Fibroblast of lung (primary cell): ENCODE measurements around the gene TTC32. TPM values are rescaled to one million over a fixed set of nuclear protein-coding genes. Genes with fewer than 3 reads are reported as not detected.

ENCODE experiments used
- DNase-seq, 2 donors: peaks; one replicate each; pipeline versions ENCODE4 v3.0.0 to v3.0.0-alpha.2; 2010; ENCODE audit warnings: low read depth in 2 of 2
- H2AFZ ChIP-seq: 2 replicates; pipeline ENCODE4 v1.5.1; 2012; ENCODE audit warnings: low read length, control low read depth, inconsistent platforms
- H3K27ac ChIP-seq: 2 replicates; pipeline ENCODE4 v1.5.1; 2011; ENCODE audit warnings: low read length, control low read depth; ENCODE audit not compliant: insufficient read depth
- H3K27me3 ChIP-seq: 2 replicates; pipeline ENCODE4 v1.5.1; 2011; ENCODE audit warnings: mild to moderate bottlenecking, low read length; ENCODE audit not compliant: control insufficient read depth, insufficient read depth
- H3K36me3 ChIP-seq: 2 replicates; pipeline ENCODE4 v1.5.1; 2011; ENCODE audit warnings: low read length; ENCODE audit not compliant: control insufficient read depth, insufficient read depth
- H3K4me1 ChIP-seq: 2 replicates; pipeline ENCODE4 v1.5.1; 2011; ENCODE audit warnings: low read length; ENCODE audit not compliant: control insufficient read depth, insufficient read depth; ENCODE audit errors: extremely low read depth
- H3K4me2 ChIP-seq: 2 replicates; pipeline ENCODE4 v1.5.1; 2011; ENCODE audit warnings: low read length, control low read depth; ENCODE audit not compliant: insufficient read depth; ENCODE audit errors: extremely low read depth
- H3K4me3 ChIP-seq, 4 experiments: fragments of 200-600 bp in 1 of 4; sonication (generic) in 1 of 4; replicated peaks in 1 of 4; 2 replicates each; pipeline ENCODE4 v1.5.1; 2011 to 2016; ENCODE audit warnings: low read length in 4 of 4, low read depth in 3 of 4, mild to moderate bottlenecking in 3 of 4, control low read depth in 2 of 4, inconsistent platforms in 1 of 4, mixed read lengths in 1 of 4; ENCODE audit not compliant: insufficient read depth in 1 of 4; ENCODE audit errors: control extremely low read depth in 1 of 4
- H3K79me2 ChIP-seq: 2 replicates; pipeline ENCODE4 v1.5.1; 2012; ENCODE audit warnings: mild to moderate bottlenecking, low read length, inconsistent platforms; ENCODE audit not compliant: control insufficient read depth, insufficient read depth
- H3K9ac ChIP-seq: 2 replicates; pipeline ENCODE4 v1.5.1; 2011; ENCODE audit warnings: mild to moderate bottlenecking, low read length, control low read depth; ENCODE audit not compliant: insufficient read depth
- H3K9me3 ChIP-seq: 2 replicates; pipeline ENCODE4 v1.5.1; 2012; ENCODE audit warnings: low read depth, low read length; ENCODE audit not compliant: control insufficient read depth, insufficient read depth
- H4K20me1 ChIP-seq: 2 replicates; pipeline ENCODE4 v1.5.1; 2011; ENCODE audit warnings: low read length; ENCODE audit not compliant: control insufficient read depth, insufficient read depth; ENCODE audit errors: extremely low read depth
- CTCF ChIP-seq, 2 donors: IDR thresholded peaks in 1 of 2; conservative IDR thresholded peaks in 1 of 2; 1 replicate in 1 of 2; 2 replicates in 1 of 2; pipeline ENCODE4 v1.5.1; 2011 to 2012; ENCODE audit warnings: low read length in 2 of 2, control low read depth in 1 of 2, inconsistent platforms in 1 of 2, low read depth in 1 of 2, mild to moderate bottlenecking in 1 of 2
- EZH2 ChIP-seq: IDR thresholded peaks from 2 replicates; pipeline ENCODE4 v1.5.1; 2012; ENCODE audit warnings: low read length, control low read depth, mild to moderate bottlenecking; ENCODE audit errors: missing control alignments
- polyA plus RNA-seq, 2 donors: library from polyadenylated mRNA; depleted of rRNA in 1 of 2; stranded (reverse) in 1 of 2; unstranded in 1 of 2; fragments of >200 nt; gene quantifications; 2 replicates each; pipeline ENCODE4 v1.2.1, GENCODE V29; 2011 to 2012; ENCODE audit warnings: missing spikeins in 1 of 2
- total RNA-seq: library from RNA; depleted of rRNA; stranded (reverse); fragments of >200 nt; gene quantifications from 2 replicates; pipeline ENCODE4 v1.2.1, GENCODE V29; 2014

The TTC32 gene
- total and polyA plus RNA-seq, 2 donors (not counting 1 experiment from before 2014, with no cell fraction given) = 4.7 to 5.8 TPM

DNA sequence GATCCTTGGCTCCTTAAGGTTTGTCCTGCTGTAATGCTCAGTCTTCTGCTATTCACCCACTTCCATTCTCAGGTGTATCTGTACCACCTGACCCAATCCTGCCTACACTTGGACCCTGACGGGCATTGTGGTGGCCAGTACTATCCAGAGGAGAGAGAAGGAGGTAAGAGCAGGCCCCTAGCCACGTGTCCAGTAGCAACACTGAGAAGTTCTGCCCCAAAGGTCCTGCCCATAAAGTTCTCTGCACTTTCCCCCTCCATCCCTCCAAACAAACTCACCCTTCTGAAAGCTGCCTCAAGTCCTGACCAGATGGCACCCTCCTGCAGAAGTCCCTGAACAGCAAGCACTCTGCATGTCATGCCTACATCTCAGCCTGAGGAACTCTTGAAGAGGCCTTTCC lies 18.3 kb downstream of the TTC32 start:
- Histone ChIP-seq H3K4me1 (no peaks in the 10 kb centered on the region), H3K9me3 (no peaks in the 10 kb centered on the region), H4K20me1 (no peaks in the 10 kb centered on the region), H3K79me2 (no peaks in the 10 kb centered on the region), H3K27ac (no peak overlapping the region), H2AFZ (no peak overlapping the region), H3K9ac (no peak overlapping the region), H3K4me3 (no peak overlapping the region), H3K4me2 (no peak overlapping the region), H3K36me3 (no peaks in the 10 kb centered on the region), H3K27me3 (peaks cover 9% of the 10 kb centered on the region)
- TF ChIP-seq CTCF (conservative IDR thresholded peaks at IDR 0.05 in 1 of 2, IDR thresholded peaks at IDR 0.05 in 1 of 2; ENCODE audit: low read depth in 1 of 2, low read length in 2 of 2) (no peak), EZH2 (no peak)
- DNase-seq = no peak

GRCh38 chr2:19882286-19882685 lies 19.5 kb downstream of the TTC32 start:
- TF ChIP-seq EZH2 (no peak), CTCF (conservative IDR thresholded peaks at IDR 0.05 in 1 of 2, IDR thresholded peaks at IDR 0.05 in 1 of 2; ENCODE audit: low read depth in 1 of 2, low read length in 2 of 2) (no peak)
- peaks cover 9% of the 10 kb centered on the region for H3K27me3 ChIP-seq
- H3K4me2 ChIP-seq = no peak overlapping the region

DNA sequence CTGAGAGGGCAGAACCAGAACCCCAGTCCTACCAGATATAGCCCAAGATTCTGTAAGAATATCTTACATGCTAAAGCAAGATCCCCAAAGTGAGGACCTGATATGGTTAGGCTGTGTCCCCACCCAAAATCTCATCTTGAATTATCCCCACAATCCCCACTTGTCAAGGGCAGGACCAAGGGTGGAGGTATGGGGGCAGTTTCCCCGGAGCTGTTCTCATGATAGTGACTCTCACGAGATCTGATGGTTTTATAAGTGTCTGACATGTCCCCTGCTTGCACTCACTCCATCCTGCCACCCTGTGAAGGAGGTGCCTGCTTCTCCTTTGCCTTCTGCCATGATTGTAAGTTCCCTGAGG lies 19.9 kb downstream of the TTC32 start:
- Histone ChIP-seq H2AFZ (no peak overlapping the region), H3K27me3 (peaks cover 9% of the 10 kb centered on the region), H3K79me2 (no peaks in the 10 kb centered on the region), H3K4me3 (no peak overlapping the region), H3K4me1 (no peaks in the 10 kb centered on the region), H3K4me2 (no peak overlapping the region), H3K36me3 (no peaks in the 10 kb centered on the region), H4K20me1 (no peaks in the 10 kb centered on the region), H3K27ac (no peak overlapping the region), H3K9ac (no peak overlapping the region), H3K9me3 (no peaks in the 10 kb centered on the region)
- DNase-seq = no peak
- TF ChIP-seq CTCF (conservative IDR thresholded peaks at IDR 0.05 in 1 of 2, IDR thresholded peaks at IDR 0.05 in 1 of 2; ENCODE audit: low read depth in 1 of 2, low read length in 2 of 2) (no peak), EZH2 (no peak)

More at GRCh38 chr2:19882286-19882685, 19.5 kb downstream of the TTC32 start:
- no peaks in the 10 kb centered on the region for H3K36me3 ChIP-seq
- H3K9ac ChIP-seq = no peak overlapping the region
- no peak overlapping the region for H3K27ac ChIP-seq
- no peaks in the 10 kb centered on the region for H3K79me2 ChIP-seq
- no peak overlapping the region for H2AFZ ChIP-seq
- H3K4me1 ChIP-seq = no peaks in the 10 kb centered on the region
- H3K4me3 ChIP-seq = no peak overlapping the region
- H3K9me3 ChIP-seq = no peaks in the 10 kb centered on the region
- H4K20me1 ChIP-seq = no peaks in the 10 kb centered on the region
- no peak for DNase-seq
